GM12878 (cell line): Measurements from ENCODE around the gene RB1. TPM values are rescaled to one million over a fixed set of nuclear protein-coding genes. Genes with fewer than 3 reads are reported as not detected.
A peak's percentile ranks its signal among the peaks of the same experiment; 100 is the strongest.

Experiments used
- ATAC-seq: fragments of 200-7000 bp; cut with Tn5 transposase; 3 replicates; pipeline ENCODE4 v1.9.1; 2020; ENCODE audit warnings: mild to moderate bottlenecking, moderate library complexity
- BruUV-seq: library from RNA; stranded (reverse); fragments of 400-500 nt; replicated peaks from 2 replicates; lab custom pipeline; 2021; lab: Mats Ljungman, UMichigan
- CTCF ChIA-PET: fragments of 300-600 bp; sonication (Branson Sonifier 250); formaldehyde crosslinking; extraction: SDS; loops from one replicate; lab custom pipeline; 2021; ENCODE audit warnings: inconsistent platforms; lab: Yijun Ruan, JAX
- POLR2A ChIA-PET: fragments of 350-600 bp; formaldehyde crosslinking; extraction: SDS; loops from one replicate; lab custom pipeline; 2021; ENCODE audit warnings: inconsistent platforms; lab: Charles Lee
- RAD21 ChIA-PET: fragments of 300-600 bp; sonication (Branson Sonifier 250); formaldehyde crosslinking; loops from one replicate; lab custom pipeline; 2023; ENCODE audit warnings: antibody characterized with exemption; ENCODE audit not compliant: unreplicated experiment; lab: Charles Lee
- SMC1A ChIA-PET: fragments of 300-600 bp; sonication (Branson Sonifier 250); formaldehyde crosslinking; loops from one replicate; lab custom pipeline; 2023; ENCODE audit not compliant: unreplicated experiment, uncharacterized antibody; lab: Charles Lee
- DNase-seq: peaks from one replicate; pipeline ENCODE4 v3.0.0-alpha.2; 2011; ENCODE audit warnings: low read depth, low spot score
- FAIRE-seq: peaks from 3 replicates; lab custom pipeline; 2011; peaks lifted over from hg19 to GRCh38; lab: Jason Lieb, UNC
- H2AFZ ChIP-seq: 2 replicates; pipeline ENCODE4 v1.6.0; 2011; ENCODE audit warnings: low read depth, low read length, control low read depth; ENCODE audit not compliant: control insufficient read depth
- H3K27ac ChIP-seq: 2 replicates; pipeline ENCODE4 v1.5.1; 2011; ENCODE audit warnings: control low read depth; ENCODE audit not compliant: control insufficient read depth, insufficient read depth
- H3K27me3 ChIP-seq, 2 experiments: replicated peaks in 1 of 2; 2 replicates each; pipeline versions ENCODE4 v1.6.0 to v1.6.1; 2011; ENCODE audit warnings: low read length in 1 of 2; ENCODE audit not compliant: control insufficient read depth in 2 of 2, insufficient read depth in 2 of 2
- H3K36me3 ChIP-seq, 2 experiments: 2 replicates each; pipeline ENCODE4 v1.5.1; 2011; ENCODE audit warnings: low read length in 1 of 2; ENCODE audit not compliant: control insufficient read depth in 2 of 2, insufficient read depth in 2 of 2
- H3K4me1 ChIP-seq: 2 replicates; pipeline ENCODE4 v1.6.1; 2011; ENCODE audit warnings: mild to moderate bottlenecking, low read length, moderate library complexity, mixed read lengths; ENCODE audit not compliant: control insufficient read depth, insufficient read depth
- H3K4me2 ChIP-seq: 2 replicates; pipeline ENCODE4 v1.6.0; 2011; ENCODE audit warnings: control low read depth; ENCODE audit not compliant: control insufficient read depth, insufficient read depth
- H3K4me3 ChIP-seq: fragments of 200-600 bp; sonication (generic); 2 replicates; pipeline ENCODE4 v1.5.1; 2016
- H3K79me2 ChIP-seq: 2 replicates; pipeline ENCODE4 v1.6.0; 2011; ENCODE audit warnings: low read length; ENCODE audit not compliant: control insufficient read depth, insufficient read depth
- H3K9ac ChIP-seq: 2 replicates; pipeline ENCODE4 v1.8.0; 2011; ENCODE audit warnings: low read length, control low read depth, mixed read lengths; ENCODE audit not compliant: control insufficient read depth, insufficient read depth
- H3K9me3 ChIP-seq: replicated peaks from 3 replicates; pipeline ENCODE4 v1.5.1; 2011; ENCODE audit warnings: mild to moderate bottlenecking, low read length; ENCODE audit not compliant: control insufficient read depth, insufficient read depth
- H4K20me1 ChIP-seq: 2 replicates; pipeline ENCODE4 v1.6.0; 2011; ENCODE audit not compliant: control insufficient read depth, insufficient read depth
- IRF5 ChIP-seq: fragments of 450-650 bp; IDR thresholded peaks from 2 replicates; pipeline ENCODE4 v1.6.1; 2017; ENCODE audit warnings: borderline replicate concordance
- RAD21 ChIP-seq: IDR thresholded peaks from 2 replicates; pipeline ENCODE4 v1.6.1; 2011; ENCODE audit warnings: mild to moderate bottlenecking, low read depth, low read length, moderate library complexity; ENCODE audit not compliant: insufficient read depth
- SMC3 ChIP-seq: IDR thresholded peaks from 2 replicates; pipeline ENCODE4 v1.6.1; 2011; ENCODE audit warnings: low read length, improper control_type of control experiment, borderline replicate concordance
- SP1 ChIP-seq: IDR thresholded peaks from one replicate; pipeline ENCODE4 v1.6.1; 2011; ENCODE audit warnings: low read depth, low read length
- ZNF24 ChIP-seq: fragments of 450-650 bp; IDR thresholded peaks from 2 replicates; pipeline ENCODE4 v1.6.1; 2017; ENCODE audit warnings: antibody characterized with exemption, mild to moderate bottlenecking
- WGBS: methylation state at CpG from one replicate; pipeline ENCODE4 v1.1.6; 2016; ENCODE audit warnings: low lambda C conversion rate; ENCODE audit not compliant: insufficient replicate concordance, insufficient coverage; ENCODE audit errors: missing lambda C conversion rate; 5-methylcytosine and 5-hydroxymethylcytosine counted together
- in situ Hi-C: fragments of 300-500 bp; cut with MboI; formaldehyde crosslinking; loops from 9 replicates; pipeline ENCODE4 v1.14.3; 2018; ENCODE audit warnings: mixed read lengths
- intact Hi-C: fragments of 100-400 bp; cut with micrococcal nuclease; formaldehyde crosslinking; loops from one replicate; pipeline ENCODE4 v1.14.2; 2022; ENCODE audit not compliant: unreplicated experiment
- polyA plus RNA-seq, 11 experiments: library from polyadenylated mRNA; depleted of rRNA in 4 of 11; unstranded in 6 of 11; stranded (reverse) in 5 of 11; fragments of >200 nt; fragmentation: Nextera tagmentation in 4 of 11; fragmentation: Illumina TruSeq in 1 of 11; extraction: Ambion mirVana in 4 of 11; extraction: Trizol in 1 of 11; gene quantifications; 1 replicate in 1 of 11; 2 replicates in 10 of 11; pipeline versions ENCODE4 v1.2.1 to v1.2.3, GENCODE V29; 2011 to 2016; ENCODE audit warnings: inconsistent platforms in 2 of 11, missing spikeins in 2 of 11, low read depth in 1 of 11
- total RNA-seq, 4 experiments: library from RNA; depleted of rRNA in 3 of 4; stranded (reverse); fragments of >200 nt in 3 of 4; fragmentation: Illumina TruSeq in 1 of 4; extraction: Trizol in 1 of 4; gene quantifications; 2 replicates each; pipeline versions ENCODE4 v1.2.1 to v1.2.3, GENCODE V29; 2013 to 2021
- TF ChIP-seq, protein P1 (sequence below), 3 experiments: IDR thresholded peaks in 2 of 3; conservative IDR thresholded peaks in 1 of 3; 2 replicates each; pipeline ENCODE4 v1.5.1; 2011; ENCODE audit warnings: low read depth in 3 of 3, low read length in 3 of 3, mild to moderate bottlenecking in 3 of 3, control low read depth in 2 of 3, moderate library complexity in 2 of 3, inconsistent platforms in 1 of 3, mixed read lengths in 1 of 3; ENCODE audit not compliant: control insufficient read depth in 2 of 3, insufficient read depth in 1 of 3; ENCODE audit errors: extremely low read depth in 1 of 3

Gene RB1
- total and polyA plus RNA-seq, 10 of the 15 experiments (the other 5 are each of a cell fraction or from before 2014, with no cell fraction given) = 2.8 to 45.0 (median 8.3) TPM

- Histone ChIP-seq H3K4me2 (no peak overlapping the region), H3K4me3 (no peak overlapping the region)
- intact Hi-C loops = no loop called here
These were observed 97.3 kb downstream of the RB1 start for GRCh38 chr13:48400850-48401291.

More at GRCh38 chr13:48400850-48401291, 97.3 kb downstream of the RB1 start:
- peak; percentile 47 for FAIRE-seq
- WGBS = 100% methylated on average over 1 of the region's 1 CpG
- no peak overlapping the region for H3K9ac ChIP-seq
- no peaks in the 10 kb centered on the region for H3K27me3 ChIP-seq
- peak; percentile 73 for ATAC-seq
- POLR2A ChIA-PET = no interaction called here
- SMC1A ChIA-PET = interaction anchor here (0.7 to 3.4 kb wide), 11 partner anchors 12 to 193 kb away, joined by 3 to 47 read pairs (median 4); partner anchors contain the start of gene LPAR6
- CTCF ChIA-PET = interaction anchor here (1.0 to 3.4 kb wide), 7 partner anchors 12 to 180 kb away, joined by 3 to 52 read pairs (median 5); partner anchors contain the start of genes LPAR6 and RCBTB2
- TF ChIP-seq RAD21 (peak; percentile 35), IRF5 (no peak), SMC3 (peak; percentile 10; the same call in 1 of the 2 replicates), ZNF24 (0 out of 2 replicates have a peak, but pooled peaks have one; percentile 11), SP1 (no peak)
- TF ChIP-seq, protein P1, sequence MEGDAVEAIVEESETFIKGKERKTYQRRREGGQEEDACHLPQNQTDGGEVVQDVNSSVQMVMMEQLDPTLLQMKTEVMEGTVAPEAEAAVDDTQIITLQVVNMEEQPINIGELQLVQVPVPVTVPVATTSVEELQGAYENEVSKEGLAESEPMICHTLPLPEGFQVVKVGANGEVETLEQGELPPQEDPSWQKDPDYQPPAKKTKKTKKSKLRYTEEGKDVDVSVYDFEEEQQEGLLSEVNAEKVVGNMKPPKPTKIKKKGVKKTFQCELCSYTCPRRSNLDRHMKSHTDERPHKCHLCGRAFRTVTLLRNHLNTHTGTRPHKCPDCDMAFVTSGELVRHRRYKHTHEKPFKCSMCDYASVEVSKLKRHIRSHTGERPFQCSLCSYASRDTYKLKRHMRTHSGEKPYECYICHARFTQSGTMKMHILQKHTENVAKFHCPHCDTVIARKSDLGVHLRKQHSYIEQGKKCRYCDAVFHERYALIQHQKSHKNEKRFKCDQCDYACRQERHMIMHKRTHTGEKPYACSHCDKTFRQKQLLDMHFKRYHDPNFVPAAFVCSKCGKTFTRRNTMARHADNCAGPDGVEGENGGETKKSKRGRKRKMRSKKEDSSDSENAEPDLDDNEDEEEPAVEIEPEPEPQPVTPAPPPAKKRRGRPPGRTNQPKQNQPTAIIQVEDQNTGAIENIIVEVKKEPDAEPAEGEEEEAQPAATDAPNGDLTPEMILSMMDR (IDR thresholded peaks at IDR 0.05 in 2 of 3, conservative IDR thresholded peaks at IDR 0.05 in 1 of 3; ENCODE audit: control insufficient read depth in 2 of 3, extremely low read depth in 1 of 3, insufficient read depth in 1 of 3, low read depth in 3 of 3, low read length in 3 of 3) = peak; percentile 2 to 44 (median 14); a peak in 1 of 6 replicates
- RAD21 ChIA-PET = interaction anchor here (0.7 to 3.9 kb wide), 5 partner anchors 12 to 179 kb away, joined by 3 to 70 read pairs (median 3); partner anchors contain the start of gene LPAR6
- DNase-seq = peak; percentile 25
- H3K36me3 ChIP-seq = no peaks in the 10 kb centered on the region; a peak in 1 of 4 replicates
- in situ Hi-C loops = no loop called here
- no TSS peak for BruUV-seq
- H4K20me1 ChIP-seq = no peaks in the 10 kb centered on the region
- no peaks in the 10 kb centered on the region for H3K79me2 ChIP-seq
- no peaks in the 10 kb centered on the region for H3K9me3 ChIP-seq
- peak overlapping the region; percentile 0; the same call in 1 of the 2 replicates for H3K27ac ChIP-seq
- peaks cover 25% of the 10 kb centered on the region; the same call in 1 of the 2 replicates for H3K4me1 ChIP-seq
- H2AFZ ChIP-seq = no peak overlapping the region
